Effector memory CD8-positive, alpha-beta T cell (primary cell): ENCODE measurements around the gene ERCC4.
A peak's percentile ranks its signal among the peaks of the same experiment; 100 is the strongest.
"Not testable (repeated sequence)": the region's sequence is repeated elsewhere in the genome, so short reads cannot be mapped to it uniquely, and the experiment has no call there.

Experiments used
- ATAC-seq: fragments of 150-1000 bp; cut with Tn5 transposase; replicated peaks from 2 replicates; pipeline ENCODE4 v1.10.0; 2021; ENCODE audit warnings: mild to moderate bottlenecking, moderate library complexity
- DNase-seq, 3 experiments: peaks; one replicate each; pipeline ENCODE4 v3.0.0; 2021
- H3K27ac Mint-ChIP-seq, 2 donors: one replicate each; pipeline ENCODE4 v1.8.0; 2022; ENCODE audit warnings: mild to moderate bottlenecking in 2 of 2, mixed read lengths in 2 of 2, moderate library complexity in 2 of 2
- H3K27me3 Mint-ChIP-seq, 2 donors: one replicate each; pipeline ENCODE4 v1.8.0; 2022; ENCODE audit warnings: mixed read lengths in 2 of 2
- H3K36me3 Mint-ChIP-seq: one replicate; pipeline ENCODE4 v1.8.0; 2022; ENCODE audit warnings: mild to moderate bottlenecking, moderate library complexity, mixed read lengths; ENCODE audit not compliant: insufficient read depth
- H3K4me1 Mint-ChIP-seq, 2 donors: one replicate each; pipeline ENCODE4 v1.8.0; 2022; ENCODE audit warnings: low read depth in 2 of 2, mixed read lengths in 2 of 2
- H3K4me3 Mint-ChIP-seq, 2 donors: one replicate each; pipeline ENCODE4 v1.8.0; 2022; ENCODE audit warnings: mild to moderate bottlenecking in 2 of 2, mixed read lengths in 2 of 2, moderate library complexity in 2 of 2
- H3K9me3 Mint-ChIP-seq, 2 donors: one replicate each; pipeline ENCODE4 v1.8.0; 2022; ENCODE audit warnings: mixed read lengths in 2 of 2

The ERCC4 gene

GRCh38 chr16:13902052-13902451 lies 17.9 kb upstream of the ERCC4 start:
- Mint-ChIP-seq H3K36me3 (peaks cover 3% of the 10 kb centered on the region), H3K27me3 (peaks cover 43 to 71% of the 10 kb centered on the region in 2 donors), H3K27ac (no peak overlapping the region), H3K9me3 (peaks cover 0 to 1% of the 10 kb centered on the region in 2 donors), H3K4me3 (no peak overlapping the region), H3K4me1 (peaks cover 6 to 7% of the 10 kb centered on the region in 2 donors)
- no peak for ATAC-seq
- no peak for DNase-seq

- peaks cover 3% of the 10 kb centered on the region for H3K36me3 Mint-ChIP-seq
- DNase-seq (no peak), ATAC-seq (no peak)
- H3K4me3 Mint-ChIP-seq, result no peak overlapping the region
- no peak overlapping the region for H3K27ac Mint-ChIP-seq
- peaks cover 42 to 71% of the 10 kb centered on the region in 2 donors for H3K27me3 Mint-ChIP-seq
- H3K4me1 Mint-ChIP-seq, result peaks cover 6 to 7% of the 10 kb centered on the region in 2 donors
- peaks cover 0 to 1% of the 10 kb centered on the region in 2 donors for H3K9me3 Mint-ChIP-seq
Observed at GRCh38 chr16:13902677-13903076, 17.3 kb upstream of the ERCC4 start.

- no peak for ATAC-seq
- no peak overlapping the region for H3K4me3 Mint-ChIP-seq
- DNase-seq, result no peak
- H3K36me3 Mint-ChIP-seq, result peaks cover 3% of the 10 kb centered on the region
- H3K27me3 Mint-ChIP-seq, result peaks cover 47 to 77% of the 10 kb centered on the region in 2 donors
- no peak overlapping the region for H3K27ac Mint-ChIP-seq
- H3K4me1 Mint-ChIP-seq, result peaks cover 6 to 7% of the 10 kb centered on the region in 2 donors
- H3K9me3 Mint-ChIP-seq, result peaks cover 0 to 1% of the 10 kb centered on the region in 2 donors
Observed at GRCh38 chr16:13904179-13904691, 15.7 kb upstream of the ERCC4 start.

GRCh38 chr16:13904822-13905221 lies 15.1 kb upstream of the ERCC4 start:
- not testable (repeated sequence) for H3K27ac Mint-ChIP-seq, H3K36me3 Mint-ChIP-seq, ATAC-seq, H3K4me3 Mint-ChIP-seq, H3K9me3 Mint-ChIP-seq, H3K4me1 Mint-ChIP-seq, DNase-seq
- peaks cover 47 to 81% of the 10 kb centered on the region in 2 donors for H3K27me3 Mint-ChIP-seq

- Mint-ChIP-seq H3K9me3 (peaks cover 0 to 1% of the 10 kb centered on the region in 2 donors), H3K4me1 (peaks cover 6 to 7% of the 10 kb centered on the region in 2 donors), H3K27ac (no peak overlapping the region), H3K27me3 (peaks cover 47 to 73% of the 10 kb centered on the region in 2 donors), H3K36me3 (peaks cover 3% of the 10 kb centered on the region), H3K4me3 (peak overlapping the region; percentile 5 to 19)
- ATAC-seq (no peak), DNase-seq (no peak)
Observed at GRCh38 chr16:13906168-13907089, 13.5 kb upstream of the ERCC4 start.

GRCh38 chr16:13907431-13907830 lies 12.5 kb upstream of the ERCC4 start:
- Mint-ChIP-seq H3K27me3 (peaks cover 50 to 71% of the 10 kb centered on the region in 2 donors), H3K4me3 (no peak overlapping the region), H3K36me3 (peaks cover 3% of the 10 kb centered on the region), H3K4me1 (peaks cover 6 to 7% of the 10 kb centered on the region in 2 donors), H3K9me3 (no peaks in the 10 kb centered on the region), H3K27ac (no peak overlapping the region)
- ATAC-seq, result no peak
- no peak for DNase-seq

- Mint-ChIP-seq H3K4me1 (peaks cover 6 to 7% of the 10 kb centered on the region in 2 donors), H3K27ac (no peak overlapping the region), H3K4me3 (no peak overlapping the region), H3K9me3 (no peaks in the 10 kb centered on the region), H3K36me3 (peaks cover 3% of the 10 kb centered on the region), H3K27me3 (peaks cover 43 to 67% of the 10 kb centered on the region in 2 donors)
- ATAC-seq (no peak), DNase-seq (no peak)
Observed at GRCh38 chr16:13909069-13909468, 10.9 kb upstream of the ERCC4 start.

- peaks cover 3% of the 10 kb centered on the region for H3K36me3 Mint-ChIP-seq
- ATAC-seq (no peak), DNase-seq (no peak)
- H3K27me3 Mint-ChIP-seq, result peaks cover 49 to 67% of the 10 kb centered on the region in 2 donors
- no peak overlapping the region for H3K4me3 Mint-ChIP-seq
- peaks cover 6 to 7% of the 10 kb centered on the region in 2 donors for H3K4me1 Mint-ChIP-seq
- no peak overlapping the region for H3K27ac Mint-ChIP-seq
- H3K9me3 Mint-ChIP-seq, result no peaks in the 10 kb centered on the region
Observed at GRCh38 chr16:13909872-13910303, 10.1 kb upstream of the ERCC4 start.

- no peak for ATAC-seq
- peaks cover 40 to 53% of the 10 kb centered on the region in 2 donors for H3K27me3 Mint-ChIP-seq
Observed at GRCh38 chr16:13911306-13911705, 8.6 kb upstream of the ERCC4 start.

GRCh38 chr16:13911871-13912270 lies 8.1 kb upstream of the ERCC4 start:
- Mint-ChIP-seq H3K4me1 (peaks cover 0 to under 1% of the 10 kb centered on the region in 2 donors), H3K36me3 (peaks cover 1% of the 10 kb centered on the region), H3K27ac (no peak overlapping the region), H3K4me3 (no peak overlapping the region), H3K27me3 (peaks cover 34 to 47% of the 10 kb centered on the region in 2 donors), H3K9me3 (no peaks in the 10 kb centered on the region)
- no peak for ATAC-seq
- no peak for DNase-seq

More at GRCh38 chr16:13911306-13911705, 8.6 kb upstream of the ERCC4 start:
- Mint-ChIP-seq H3K36me3 (peaks cover 3% of the 10 kb centered on the region), H3K4me3 (no peak overlapping the region), H3K4me1 (peaks cover 5 to 6% of the 10 kb centered on the region in 2 donors), H3K9me3 (no peaks in the 10 kb centered on the region), H3K27ac (no peak overlapping the region)
- DNase-seq, result no peak

- H3K27me3 Mint-ChIP-seq, result peaks cover 28 to 37% of the 10 kb centered on the region in 2 donors
- H3K4me3 Mint-ChIP-seq, result no peak overlapping the region
- H3K9me3 Mint-ChIP-seq, result no peaks in the 10 kb centered on the region
- no peak overlapping the region for H3K27ac Mint-ChIP-seq
- H3K4me1 Mint-ChIP-seq, result no peaks in the 10 kb centered on the region
- ATAC-seq (no peak), DNase-seq (no peak)
- no peaks in the 10 kb centered on the region for H3K36me3 Mint-ChIP-seq
Observed at GRCh38 chr16:13912891-13913290, 7.1 kb upstream of the ERCC4 start.

- Mint-ChIP-seq H3K4me3 (no peak overlapping the region), H3K27me3 (peaks cover 25 to 30% of the 10 kb centered on the region in 2 donors), H3K9me3 (no peaks in the 10 kb centered on the region), H3K27ac (no peak overlapping the region), H3K36me3 (no peaks in the 10 kb centered on the region), H3K4me1 (no peaks in the 10 kb centered on the region)
- ATAC-seq, result no peak
- no peak for DNase-seq
Observed at GRCh38 chr16:13913374-13914292, 6.3 kb upstream of the ERCC4 start.

- Mint-ChIP-seq H3K9me3 (no peaks in the 10 kb centered on the region), H3K27me3 (peaks cover 20% of the 10 kb centered on the region in 2 donors), H3K36me3 (peaks cover 9% of the 10 kb centered on the region), H3K4me3 (no peak overlapping the region), H3K27ac (no peak overlapping the region), H3K4me1 (peaks cover 2 to 7% of the 10 kb centered on the region in 2 donors)
- DNase-seq, result no peak
- no peak for ATAC-seq
Observed at GRCh38 chr16:13915033-13915635, 4.8 kb upstream of the ERCC4 start.
